HG02884 (cell line): ENCODE measurements around the gene ZBTB33.

Source experiments
- ATAC-seq: cut with Tn5 transposase; IDR thresholded peaks from one replicate; pipeline ENCODE4 v1.9.1; 2021; ENCODE audit warnings: mild to moderate bottlenecking, moderate library complexity; ENCODE audit not compliant: unreplicated experiment

ZBTB33 gene

DNA sequence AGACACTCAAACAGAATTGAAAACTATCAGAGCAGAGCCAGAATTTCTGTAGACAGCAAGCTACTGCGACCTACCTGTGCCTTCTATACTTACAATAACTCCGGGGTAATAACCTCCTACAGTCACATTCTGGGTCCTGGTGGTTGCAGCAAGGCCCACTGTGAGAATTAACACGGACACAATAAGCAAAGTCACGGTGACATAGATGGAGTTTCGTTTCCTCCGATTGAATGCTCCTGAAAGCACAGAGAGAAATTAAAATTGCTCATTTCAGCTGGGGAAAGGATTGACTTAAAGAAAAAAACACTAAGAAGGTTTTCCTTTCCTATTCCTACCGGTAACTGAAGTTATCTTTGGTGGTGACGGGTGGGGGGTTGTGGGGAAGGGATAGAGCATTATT, 53.6 kb downstream of the ZBTB33 start:
- ATAC-seq: no peak

DNA sequence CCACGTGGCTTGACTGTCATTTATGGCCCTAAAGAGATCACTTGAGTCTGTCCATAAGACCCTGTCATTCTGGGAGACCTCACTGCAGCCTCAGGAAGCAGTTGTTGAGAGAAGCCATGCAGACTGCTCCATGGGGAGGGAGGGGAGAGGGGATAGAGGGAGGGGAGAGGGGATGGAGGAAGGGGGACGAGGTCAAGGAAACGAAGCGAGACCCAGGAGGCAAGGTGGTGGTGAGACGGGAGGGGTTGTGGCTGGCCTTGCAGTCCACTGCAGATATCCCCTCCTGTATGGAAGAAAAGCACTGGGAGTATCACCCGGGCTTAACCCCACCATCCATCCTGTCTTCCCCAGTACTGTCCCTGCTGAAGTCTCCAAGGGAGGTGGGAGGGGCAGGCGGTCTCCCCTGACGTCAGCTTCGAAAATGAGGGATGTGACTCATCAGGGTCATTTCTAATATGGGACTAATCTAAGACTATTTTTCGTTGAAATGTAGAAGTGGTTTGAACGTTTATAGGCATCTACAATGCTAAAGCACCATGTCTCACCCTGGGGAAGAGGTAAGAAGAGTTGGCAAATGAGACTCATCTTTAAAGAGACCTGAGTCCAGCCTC, 55.0 kb downstream of the ZBTB33 start:
- no peak for ATAC-seq

DNA sequence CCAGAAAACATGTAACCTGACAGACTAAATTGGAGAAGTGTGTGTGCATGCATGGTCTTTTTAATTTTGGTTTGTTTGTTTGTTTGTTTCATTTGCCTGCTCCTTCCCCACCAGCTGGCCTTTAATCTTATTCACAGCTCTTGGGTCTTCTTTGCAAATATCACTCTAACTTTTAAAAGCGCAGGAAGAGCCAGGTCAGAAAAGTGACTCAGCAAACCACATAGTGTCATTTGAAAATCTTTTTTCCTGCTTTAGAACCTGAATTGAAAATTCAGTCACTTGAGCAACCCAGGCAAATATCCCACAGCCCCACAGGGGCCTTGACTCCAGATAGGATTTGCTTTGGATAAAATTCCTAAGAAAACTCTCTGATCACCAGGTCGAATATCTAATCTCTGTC, 56.0 kb downstream of the ZBTB33 start:
- no peak for ATAC-seq
